ENCODE results near the gene KPTN. TPM values are rescaled to one million over a fixed set of nuclear protein-coding genes. Genes with fewer than 3 reads are reported as not detected.
A peak's percentile ranks its signal among the peaks of the same experiment; 100 is the strongest.

Gene KPTN
- polyA plus RNA-seq, 1 donor (not counting 4 experiments of a cell fraction or from before 2014, with no cell fraction given) = 7.3 TPM

DNA sequence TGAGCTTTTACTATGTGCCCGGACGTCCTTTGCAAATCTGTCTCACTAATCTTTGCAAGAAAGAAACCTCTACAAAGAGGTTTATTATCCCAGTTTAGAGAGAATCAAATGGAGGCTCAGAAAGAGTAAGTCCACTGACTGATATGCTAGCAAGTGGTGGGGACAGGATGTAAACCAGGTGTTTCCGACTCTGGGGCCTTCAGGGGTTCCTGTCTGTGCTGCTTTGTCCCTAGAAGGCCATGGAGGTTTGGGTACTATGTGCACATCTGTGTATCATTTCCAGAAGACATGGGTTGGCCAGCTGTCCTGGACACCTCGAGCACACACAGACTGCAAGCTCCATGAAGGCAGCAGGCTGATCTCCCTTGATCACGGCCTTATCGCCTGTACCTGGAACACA, 1.2 kb upstream of the KPTN start:
- peaks cover 13% of the 10 kb centered on the region for H3K4me1 ChIP-seq (ENCODE audit: control insufficient read depth, extremely low read depth, insufficient read depth, low read length)
- no peak for DNase-seq (ENCODE audit: low read depth, low spot score)
- no peaks in the 10 kb centered on the region for H3K9me1 ChIP-seq (ENCODE audit: control insufficient read depth, extremely low read depth, insufficient read depth, low read length)
- H3K79me2 ChIP-seq (ENCODE audit: control insufficient read depth, insufficient read depth, low read length) = no peaks in the 10 kb centered on the region
- no peak for FAIRE-seq
- H3K36me3 ChIP-seq (ENCODE audit: control insufficient read depth in 2 of 2, extremely low read depth in 1 of 2, insufficient read depth in 2 of 2, low read length in 2 of 2) = peaks cover 12 to 19% of the 10 kb centered on the region in 2 experiments
- H2AFZ ChIP-seq (ENCODE audit: control insufficient read depth, low read length) = no peak overlapping the region
- H3K9ac ChIP-seq (ENCODE audit: control insufficient read depth, extremely low read depth, insufficient read depth, low read length) = no peak overlapping the region
- no peaks in the 10 kb centered on the region for H3K27me3 ChIP-seq (ENCODE audit: control insufficient read depth, extremely low read depth, insufficient read depth, low read length)
- peak overlapping the region; percentile 99 for H3K4me2 ChIP-seq (ENCODE audit: control insufficient read depth, extremely low read depth, insufficient read depth, low read depth, low read length)
- no peaks in the 10 kb centered on the region for H4K20me1 ChIP-seq (ENCODE audit: control insufficient read depth, extremely low read depth, insufficient read depth, low read length)
- H3K4me3 ChIP-seq (ENCODE audit: control insufficient read depth in 2 of 3, extremely low read depth in 1 of 3, insufficient read depth in 2 of 3, low read depth in 1 of 3, low read length in 3 of 3) = no peak overlapping the region
- TF ChIP-seq, protein P1, sequence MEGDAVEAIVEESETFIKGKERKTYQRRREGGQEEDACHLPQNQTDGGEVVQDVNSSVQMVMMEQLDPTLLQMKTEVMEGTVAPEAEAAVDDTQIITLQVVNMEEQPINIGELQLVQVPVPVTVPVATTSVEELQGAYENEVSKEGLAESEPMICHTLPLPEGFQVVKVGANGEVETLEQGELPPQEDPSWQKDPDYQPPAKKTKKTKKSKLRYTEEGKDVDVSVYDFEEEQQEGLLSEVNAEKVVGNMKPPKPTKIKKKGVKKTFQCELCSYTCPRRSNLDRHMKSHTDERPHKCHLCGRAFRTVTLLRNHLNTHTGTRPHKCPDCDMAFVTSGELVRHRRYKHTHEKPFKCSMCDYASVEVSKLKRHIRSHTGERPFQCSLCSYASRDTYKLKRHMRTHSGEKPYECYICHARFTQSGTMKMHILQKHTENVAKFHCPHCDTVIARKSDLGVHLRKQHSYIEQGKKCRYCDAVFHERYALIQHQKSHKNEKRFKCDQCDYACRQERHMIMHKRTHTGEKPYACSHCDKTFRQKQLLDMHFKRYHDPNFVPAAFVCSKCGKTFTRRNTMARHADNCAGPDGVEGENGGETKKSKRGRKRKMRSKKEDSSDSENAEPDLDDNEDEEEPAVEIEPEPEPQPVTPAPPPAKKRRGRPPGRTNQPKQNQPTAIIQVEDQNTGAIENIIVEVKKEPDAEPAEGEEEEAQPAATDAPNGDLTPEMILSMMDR (optimal IDR thresholded peaks at IDR 0.05 in 1 of 3, IDR thresholded peaks at IDR 0.05 in 1 of 3, conservative IDR thresholded peaks at IDR 0.05 in 1 of 3; ENCODE audit: extremely low read depth in 1 of 3, insufficient read depth in 2 of 3, low read length in 3 of 3) = no peak
- TF ChIP-seq EZH2 (IDR thresholded peaks at IDR 0.05; ENCODE audit: low read length) = no peak
- H3K9me3 ChIP-seq (ENCODE audit: control insufficient read depth, low read depth, low read length) = no peaks in the 10 kb centered on the region
- no peak overlapping the region for H3K27ac ChIP-seq (ENCODE audit: control insufficient read depth, insufficient read depth, low read length)
- dilution Hi-C loops (cut with MboI; ENCODE audit: extremely low pct_ligation_motif_present, low sequenced_read_pairs) = no loop called here

GRCh38 chr19:47483200-47483599, 819 bp downstream of the KPTN start:
- Histone ChIP-seq H3K9me3 (ENCODE audit: control insufficient read depth, low read depth, low read length) (no peaks in the 10 kb centered on the region), H3K27me3 (ENCODE audit: control insufficient read depth, extremely low read depth, insufficient read depth, low read length) (no peaks in the 10 kb centered on the region), H3K9me1 (ENCODE audit: control insufficient read depth, extremely low read depth, insufficient read depth, low read length) (no peaks in the 10 kb centered on the region), H3K4me2 (ENCODE audit: control insufficient read depth, extremely low read depth, insufficient read depth, low read depth, low read length) (peak overlapping the region; percentile 99), H3K36me3 (ENCODE audit: control insufficient read depth in 2 of 2, extremely low read depth in 1 of 2, insufficient read depth in 2 of 2, low read length in 2 of 2) (peaks cover 0 to 8% of the 10 kb centered on the region in 2 experiments), H4K20me1 (ENCODE audit: control insufficient read depth, extremely low read depth, insufficient read depth, low read length) (no peaks in the 10 kb centered on the region), H3K79me2 (ENCODE audit: control insufficient read depth, insufficient read depth, low read length) (no peaks in the 10 kb centered on the region), H3K9ac (ENCODE audit: control insufficient read depth, extremely low read depth, insufficient read depth, low read length) (peak overlapping the region; percentile 95), H2AFZ (ENCODE audit: control insufficient read depth, low read length) (peak overlapping the region; percentile 81), H3K4me1 (ENCODE audit: control insufficient read depth, extremely low read depth, insufficient read depth, low read length) (peaks cover 13% of the 10 kb centered on the region), H3K4me3 (ENCODE audit: control insufficient read depth in 2 of 3, extremely low read depth in 1 of 3, insufficient read depth in 2 of 3, low read depth in 1 of 3, low read length in 3 of 3) (peak overlapping the region; percentile 73 to 99 (median 95)), H3K27ac (ENCODE audit: control insufficient read depth, insufficient read depth, low read length) (no peak overlapping the region)
- no peak for DNase-seq (ENCODE audit: low read depth, low spot score)
- dilution Hi-C loops (cut with MboI; ENCODE audit: extremely low pct_ligation_motif_present, low sequenced_read_pairs) = no loop called here
- TF ChIP-seq, protein P1 (optimal IDR thresholded peaks at IDR 0.05 in 1 of 3, IDR thresholded peaks at IDR 0.05 in 1 of 3, conservative IDR thresholded peaks at IDR 0.05 in 1 of 3; ENCODE audit: extremely low read depth in 1 of 3, insufficient read depth in 2 of 3, low read length in 3 of 3) = no peak
- no peak for TF ChIP-seq EZH2 (IDR thresholded peaks at IDR 0.05; ENCODE audit: low read length)
- FAIRE-seq = no peak
